Stimulated activated CD4-positive, alpha-beta T cell treated with anti-CD3 and anti-CD28 coated beads, Interleukin-1b, Interleukin-23, amount 100 ng/mL, for 1 hour (primary cell): ENCODE measurements around the gene PLXNB2.
"Not testable (repeated sequence)": the region's sequence is repeated elsewhere in the genome, so short reads cannot be mapped to it uniquely, and the experiment has no call there.

Experiments used
- DNase-seq, 2 donors: peaks; one replicate each; pipeline ENCODE4 v3.0.0-alpha.2; 2020; ENCODE audit warnings: low read depth in 2 of 2

Gene PLXNB2

DNA sequence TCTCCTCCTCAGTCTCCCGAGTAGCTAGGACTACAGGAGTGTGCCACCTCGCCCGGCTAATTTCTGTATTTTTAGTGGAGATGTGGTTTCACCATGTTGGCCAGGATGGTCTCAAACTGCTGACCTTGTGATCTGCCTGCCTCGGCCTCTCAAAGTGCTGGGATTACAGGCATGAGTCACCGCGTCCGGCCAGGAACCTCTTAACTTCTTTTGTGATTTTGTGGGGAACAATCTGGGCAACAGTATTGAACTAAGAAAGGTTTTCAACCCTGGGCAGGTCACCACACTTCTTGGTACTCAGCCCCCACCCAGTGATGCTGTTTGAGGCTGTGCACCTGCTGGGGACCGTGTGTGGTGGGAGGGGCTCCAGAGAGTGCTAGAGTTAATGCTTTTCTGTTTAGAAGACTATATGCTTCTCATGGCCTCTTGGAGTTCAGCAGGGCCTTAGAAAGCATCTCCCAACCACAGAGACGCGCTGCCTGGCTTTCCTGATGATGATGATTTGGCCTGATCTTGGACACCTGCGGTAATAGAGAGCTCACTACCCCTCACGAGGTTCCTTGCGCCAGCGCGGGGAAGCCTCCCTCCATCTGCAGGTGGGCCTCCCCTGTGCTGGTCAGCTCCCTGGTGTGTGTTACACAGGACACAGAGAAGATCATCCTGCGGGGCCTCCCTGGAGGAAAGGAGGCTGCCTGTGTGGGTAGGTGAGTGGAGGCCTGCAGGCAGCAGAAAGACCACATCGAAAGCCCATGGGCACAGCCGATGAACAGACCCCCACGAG, 18.2 kb upstream of the PLXNB2 start:
- DNase-seq: no peak

DNA sequence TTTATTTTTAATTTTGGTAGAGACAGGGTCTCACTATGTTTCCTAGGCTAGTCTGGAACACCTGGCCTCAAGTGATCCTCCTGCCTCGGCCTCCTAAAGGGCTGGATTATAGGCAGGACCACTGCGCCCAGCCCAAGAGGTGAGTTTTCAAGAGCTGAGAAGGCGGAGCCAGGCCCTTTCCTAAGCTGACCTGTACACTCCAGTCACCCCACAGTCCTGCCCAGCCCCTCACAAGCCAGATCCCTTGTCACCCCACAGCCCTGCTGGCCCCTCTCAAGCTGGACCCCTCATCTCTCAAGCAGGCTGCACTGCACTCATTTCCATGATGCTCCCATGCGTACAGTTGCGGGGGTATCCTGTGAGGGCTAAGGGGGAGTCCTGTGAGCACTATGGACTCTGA, 16.5 kb upstream of the PLXNB2 start:
- DNase-seq: no peak

DNA sequence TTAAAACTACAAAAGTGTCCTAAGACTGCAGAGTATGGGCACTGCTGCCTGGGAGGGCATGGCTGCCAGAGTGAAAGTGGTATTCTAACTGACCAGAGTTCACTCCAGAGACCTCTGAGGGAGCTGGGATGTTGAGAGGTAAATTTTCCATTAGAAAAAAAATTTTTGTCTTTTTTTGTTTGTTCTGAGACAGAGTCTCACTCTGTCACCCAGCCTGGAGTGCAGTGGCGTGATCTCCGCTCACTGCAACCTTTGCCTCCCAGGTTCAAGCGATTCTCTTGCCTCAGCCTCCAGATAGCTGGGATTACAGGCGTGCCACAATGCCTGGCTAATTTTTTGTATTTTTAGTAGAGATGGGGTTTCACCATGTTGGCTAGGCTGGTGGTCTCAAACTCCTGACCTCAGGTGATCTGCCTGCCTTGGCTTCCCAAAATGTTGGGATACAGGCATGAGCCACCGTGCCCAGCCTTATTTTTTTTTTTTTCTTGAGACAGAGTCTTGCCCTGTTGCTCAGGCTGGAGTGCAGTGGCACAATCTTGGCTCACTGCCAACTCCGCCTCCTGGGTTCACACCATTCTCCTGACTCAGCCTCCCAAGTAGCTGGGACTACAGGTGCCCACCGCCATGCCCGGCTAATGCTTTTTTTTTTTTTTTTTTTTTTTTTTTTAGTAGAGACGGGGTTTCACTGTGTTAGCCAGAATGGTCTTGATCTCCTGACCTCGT, 15.1 kb upstream of the PLXNB2 start:
- not testable (repeated sequence) for DNase-seq

DNA sequence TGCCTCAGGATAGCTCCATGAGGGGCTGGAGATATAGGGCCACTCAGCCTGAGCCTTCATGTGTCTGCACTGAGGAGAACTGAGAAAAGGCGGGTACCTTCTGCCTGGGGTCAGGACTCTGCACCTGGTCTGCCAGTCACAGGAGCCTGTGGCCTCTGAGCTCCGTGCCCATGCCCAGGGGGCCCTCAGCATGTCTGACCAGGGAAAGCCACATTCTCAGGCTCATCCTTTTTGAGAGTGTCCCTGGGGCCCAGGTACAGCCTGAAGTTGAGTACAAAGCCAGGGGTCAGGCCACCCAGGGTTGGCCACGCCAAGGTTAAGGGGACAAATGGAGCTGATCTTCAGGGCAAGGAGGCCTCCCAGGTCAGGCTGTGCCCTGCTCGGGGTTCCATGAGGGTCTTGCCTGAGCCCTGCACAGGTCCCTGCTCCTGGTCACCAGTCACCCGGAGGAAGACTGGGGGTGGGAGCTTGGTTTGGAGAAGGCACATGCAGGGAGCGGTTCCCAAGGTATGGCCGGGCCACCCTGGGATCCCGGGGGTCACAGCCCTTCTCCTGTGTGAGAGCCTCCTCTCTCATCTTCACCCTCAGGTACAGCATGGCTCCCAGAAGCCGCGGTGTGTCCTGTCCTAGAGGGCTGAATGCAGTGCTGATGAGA, 13.4 kb upstream of the PLXNB2 start:
- DNase-seq: no peak

DNA sequence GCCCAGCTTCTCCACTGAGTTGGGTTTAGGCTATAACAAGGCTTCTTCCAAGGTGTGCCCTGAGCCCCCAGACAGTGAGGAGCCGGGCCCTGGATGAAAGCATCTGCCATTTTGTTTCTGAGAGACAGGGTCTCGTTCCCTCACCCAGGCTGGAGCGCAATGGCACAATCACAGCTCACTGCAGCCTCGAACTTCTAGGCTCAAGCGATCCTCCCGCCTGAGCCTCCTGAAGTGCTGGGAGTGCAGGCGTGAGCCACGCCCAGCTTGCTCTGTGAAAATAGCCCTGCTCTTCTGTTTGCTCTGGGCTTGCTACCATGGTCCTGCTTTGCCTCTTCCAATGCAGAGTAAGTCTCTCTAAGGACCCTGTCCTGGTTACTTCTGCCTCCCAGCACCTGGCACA, 12.7 kb upstream of the PLXNB2 start:
- no peak for DNase-seq

DNA sequence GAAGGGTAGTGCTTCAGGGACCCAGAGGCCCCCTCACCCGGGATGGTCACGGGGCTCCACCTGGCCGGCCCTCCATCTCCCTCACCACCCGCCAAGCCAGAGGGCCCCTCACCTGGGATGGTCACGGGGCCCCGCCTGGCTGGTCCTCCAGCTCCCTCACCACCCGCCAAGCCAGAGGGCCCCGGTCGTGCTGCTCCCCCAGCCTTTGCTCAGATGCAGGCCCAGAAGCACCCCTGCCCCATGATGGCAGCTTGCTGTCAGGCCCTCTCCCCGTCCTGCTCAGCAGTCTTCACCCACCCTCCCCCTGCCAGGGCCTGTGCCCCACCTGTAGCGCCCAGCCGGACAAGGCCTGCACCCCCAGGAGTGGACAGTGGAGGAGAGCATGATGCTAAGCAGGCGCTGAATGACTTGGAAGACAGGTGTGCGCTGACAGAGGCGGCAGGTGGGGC, 12.1 kb upstream of the PLXNB2 start:
- DNase-seq: no peak

DNA sequence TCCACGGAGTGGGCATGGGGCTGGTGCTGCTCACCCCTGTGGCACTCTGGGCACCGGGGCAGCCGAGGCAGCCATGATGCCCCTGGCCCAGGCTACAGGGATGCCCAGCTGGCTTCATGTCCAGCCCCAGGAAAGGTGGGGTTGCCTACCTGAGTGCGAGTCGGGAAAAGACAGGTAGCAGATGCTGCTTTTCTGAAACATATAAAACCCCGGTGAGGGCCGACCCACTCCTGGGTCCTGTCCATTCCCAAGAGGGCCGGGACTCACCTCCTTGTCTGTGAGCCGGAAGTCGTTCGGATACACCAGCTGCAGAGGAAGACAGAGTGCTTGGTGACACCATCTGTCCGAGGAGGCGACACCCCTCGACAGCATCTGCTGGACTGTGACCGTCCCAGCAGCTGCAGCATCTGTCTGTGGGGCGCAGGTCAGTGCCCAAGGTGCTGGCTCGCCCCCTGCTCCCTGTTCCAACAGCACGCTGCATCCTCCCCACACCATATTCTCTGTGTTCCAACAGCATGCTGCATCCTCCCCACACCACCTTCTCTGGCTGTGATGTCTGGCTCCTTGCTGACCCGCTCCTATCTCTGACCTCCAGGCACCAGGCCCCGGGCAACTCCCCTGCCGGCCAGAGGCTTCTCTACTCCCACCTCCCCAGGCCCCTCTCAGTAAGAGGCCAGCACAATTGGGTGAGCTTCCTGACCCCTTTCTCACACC, 11.4 kb upstream of the PLXNB2 start:
- DNase-seq: no peak

DNA sequence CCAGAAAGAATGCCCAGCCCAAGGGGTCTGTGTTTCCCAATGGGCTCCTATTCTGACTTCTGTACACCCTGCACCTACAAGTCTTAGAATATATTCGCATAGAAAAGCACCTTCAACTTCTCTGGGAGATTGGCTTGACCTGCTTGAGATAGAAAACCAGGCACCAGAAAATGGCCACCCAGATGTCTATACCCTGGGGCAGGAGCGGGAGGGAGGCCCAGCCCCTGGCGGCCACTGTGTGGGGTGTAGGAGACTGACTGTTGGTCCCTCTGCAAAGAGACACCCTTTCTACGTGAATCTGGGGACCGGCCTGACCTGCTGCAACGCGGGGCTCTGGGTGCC, 10.9 kb upstream of the PLXNB2 start:
- no peak for DNase-seq

DNA sequence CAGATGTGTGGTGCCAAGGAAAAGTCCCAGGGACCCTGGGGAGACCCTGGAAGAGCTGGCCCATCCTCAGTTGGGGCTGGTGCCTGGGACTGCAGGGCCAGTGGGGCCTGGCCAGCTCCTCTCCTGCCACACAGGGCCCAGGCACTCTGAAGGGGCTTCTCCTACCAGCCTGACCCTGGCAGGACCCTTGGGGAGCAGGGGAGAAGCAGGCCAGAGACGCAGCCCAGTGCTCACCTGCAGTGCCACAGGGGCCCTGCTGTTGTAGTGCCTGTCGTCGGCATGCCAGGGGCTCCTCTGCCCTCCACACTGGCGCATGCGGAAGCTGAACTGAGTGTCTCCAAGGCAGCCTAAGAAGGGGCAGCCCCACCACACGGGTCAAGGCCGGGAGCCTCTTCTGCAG, 10.2 kb upstream of the PLXNB2 start:
- DNase-seq: no peak

DNA sequence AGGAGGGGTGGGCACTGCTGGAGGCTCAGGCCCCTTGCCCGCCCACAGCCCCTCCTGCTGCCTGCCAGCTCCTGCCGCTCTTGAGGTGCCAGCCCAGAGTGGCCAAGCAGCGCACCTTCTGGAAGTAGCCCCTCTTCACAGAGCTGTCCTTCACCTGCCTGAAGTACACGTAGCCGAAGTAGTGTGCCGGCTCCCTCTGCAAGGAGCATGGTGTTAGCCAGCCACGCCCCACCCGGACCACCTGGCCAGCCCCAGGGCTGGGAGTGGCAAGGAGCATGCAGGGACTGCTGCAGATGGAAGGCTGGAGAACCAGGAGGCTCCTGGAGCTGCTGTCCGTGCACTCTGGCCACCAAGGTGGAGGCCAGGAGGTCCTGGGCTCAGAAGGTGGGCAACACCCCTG, 9.7 kb upstream of the PLXNB2 start:
- DNase-seq: no peak

DNA sequence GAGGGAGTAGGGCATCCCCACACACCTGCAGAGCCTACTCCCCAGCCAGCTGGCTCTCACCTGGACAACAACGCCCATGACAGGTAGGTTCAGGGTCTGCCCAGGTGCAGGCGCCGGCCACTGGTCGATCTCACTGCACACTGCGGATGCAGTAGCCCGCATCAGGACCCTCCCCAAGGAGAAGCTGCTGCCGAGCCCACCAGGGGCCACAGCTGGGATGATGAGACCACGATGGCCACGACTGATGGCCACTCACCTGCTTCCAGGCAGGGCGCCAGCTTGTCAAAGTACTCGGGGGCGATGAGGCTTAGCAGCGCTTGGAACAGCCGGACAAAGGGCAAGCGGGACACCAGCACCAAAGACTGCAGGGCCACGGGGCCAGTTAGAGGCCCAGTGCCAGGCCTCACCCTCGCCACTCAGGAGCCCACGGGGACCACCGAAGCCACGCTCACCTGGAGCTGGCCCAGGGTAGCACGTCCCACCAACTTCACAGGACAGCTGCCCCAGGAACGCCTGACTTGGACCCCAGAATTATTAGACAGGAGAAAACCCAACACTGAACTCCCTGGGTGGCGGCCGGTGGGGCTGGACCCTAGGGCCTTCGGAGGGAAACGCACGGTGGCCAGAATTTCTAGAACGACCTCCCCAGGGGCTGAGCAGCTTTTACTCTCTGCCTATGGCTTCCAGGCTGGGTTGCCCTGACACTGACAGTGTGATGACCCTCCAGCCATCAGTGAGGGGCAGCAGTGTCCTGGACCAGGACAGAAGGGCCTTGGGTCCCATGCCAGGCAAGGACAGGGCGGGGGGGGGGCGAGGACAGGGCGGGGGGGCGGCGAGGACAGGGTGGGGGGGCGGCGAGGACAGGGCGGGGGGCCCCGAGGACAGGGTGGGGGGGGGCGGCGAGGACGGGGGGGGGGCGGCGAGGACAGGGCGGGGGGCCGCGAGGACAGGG, 8.9 kb upstream of the PLXNB2 start:
- DNase-seq: no peak

DNA sequence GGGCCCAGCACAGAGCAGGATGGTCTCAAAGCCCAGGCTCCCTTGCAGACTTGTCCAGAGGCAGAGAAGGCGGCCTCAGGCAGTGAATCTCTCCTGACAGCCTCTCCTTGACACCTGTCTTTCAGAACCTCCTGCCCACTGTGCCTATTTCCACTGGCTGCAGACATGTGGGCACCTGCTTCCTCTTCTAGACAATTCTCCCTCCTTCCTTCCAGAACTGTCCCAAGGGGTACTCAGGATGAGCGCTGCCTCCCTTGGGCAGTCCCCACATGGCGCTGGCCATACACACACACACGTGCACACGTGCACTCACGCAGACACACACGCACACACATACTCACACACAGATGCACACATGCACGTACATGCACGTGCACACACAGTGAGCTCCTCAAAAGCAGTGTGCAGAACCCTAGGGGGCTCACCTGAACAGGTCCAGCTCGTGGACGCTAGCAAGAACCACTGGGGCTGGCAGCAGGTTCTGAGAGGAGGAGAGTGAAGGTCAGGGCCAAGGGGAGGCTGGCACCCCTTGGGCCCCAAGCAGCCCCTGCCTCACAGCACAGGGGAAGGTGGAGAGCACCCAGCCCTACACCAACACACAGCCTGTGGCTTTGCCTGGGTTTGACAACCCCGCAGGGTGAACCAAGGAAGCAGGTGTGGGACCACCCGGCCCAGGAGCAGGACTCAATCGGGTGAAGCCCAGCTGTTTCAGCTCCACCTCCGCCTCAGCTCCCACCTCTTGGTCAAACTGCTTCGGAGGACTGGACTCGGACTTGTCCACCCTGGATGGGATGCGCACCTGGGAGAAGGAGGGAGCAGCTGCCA, 8.1 kb upstream of the PLXNB2 start:
- no peak for DNase-seq

DNA sequence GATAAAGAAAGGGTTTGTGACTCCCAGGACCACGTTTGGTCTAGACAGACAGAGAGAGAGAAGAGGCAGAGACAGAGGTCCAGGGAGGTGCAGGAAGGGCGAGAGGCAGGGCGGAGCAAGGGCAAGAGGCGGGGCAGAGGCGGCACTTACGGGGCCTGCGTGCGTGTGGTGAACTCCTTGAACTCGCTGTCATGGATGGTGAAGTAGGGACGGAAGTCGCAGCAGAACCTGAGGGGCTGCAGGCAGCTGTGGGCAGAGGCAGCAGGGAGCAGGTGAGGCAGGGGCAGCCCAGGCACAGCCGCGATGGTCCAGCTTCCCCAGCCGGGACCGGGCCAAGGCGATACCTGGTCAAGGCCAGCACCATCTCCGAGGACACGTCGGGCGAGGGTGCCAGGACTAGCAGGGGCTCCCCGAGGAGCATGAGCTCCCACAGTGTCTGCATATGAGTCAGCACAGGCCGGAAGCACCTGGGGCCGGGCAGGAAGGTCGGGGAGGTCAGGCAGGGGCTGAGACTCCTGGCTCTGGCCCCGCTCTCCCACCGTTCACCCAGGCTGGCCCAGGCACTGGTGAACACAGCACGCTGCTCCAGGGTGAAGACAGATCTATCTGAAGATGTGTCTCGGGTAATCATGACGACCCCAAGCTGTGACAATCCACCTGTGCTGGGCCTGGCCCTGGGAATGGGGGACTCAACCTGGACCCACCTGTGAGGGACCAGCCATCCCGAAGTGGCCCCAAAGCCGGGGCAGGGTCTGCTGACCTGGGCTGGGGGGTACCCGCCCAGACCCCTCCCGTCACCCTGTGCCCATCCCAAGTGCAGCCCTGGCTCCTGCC, 7.2 kb upstream of the PLXNB2 start:
- peak; percentile 32 to 52 for DNase-seq

DNA sequence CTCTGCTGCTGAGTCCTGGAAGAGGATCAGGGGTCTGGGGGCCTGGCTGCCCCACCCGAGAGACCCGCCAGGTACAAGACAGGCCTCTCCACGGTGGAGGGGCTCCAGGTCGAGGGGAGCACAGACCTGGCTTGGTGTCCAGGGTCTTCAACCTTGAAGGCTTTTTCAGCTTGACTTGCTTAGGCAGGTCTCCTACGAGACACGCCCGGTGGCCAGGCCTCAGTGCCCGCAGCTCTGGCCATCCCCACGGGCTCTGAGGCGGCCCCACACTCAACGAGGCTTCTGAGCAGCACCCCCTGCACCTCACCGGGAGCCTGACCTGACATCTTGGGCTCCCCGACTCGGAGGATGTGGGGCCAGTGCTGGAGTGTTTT, 6.6 kb upstream of the PLXNB2 start:
- DNase-seq: no peak

DNA sequence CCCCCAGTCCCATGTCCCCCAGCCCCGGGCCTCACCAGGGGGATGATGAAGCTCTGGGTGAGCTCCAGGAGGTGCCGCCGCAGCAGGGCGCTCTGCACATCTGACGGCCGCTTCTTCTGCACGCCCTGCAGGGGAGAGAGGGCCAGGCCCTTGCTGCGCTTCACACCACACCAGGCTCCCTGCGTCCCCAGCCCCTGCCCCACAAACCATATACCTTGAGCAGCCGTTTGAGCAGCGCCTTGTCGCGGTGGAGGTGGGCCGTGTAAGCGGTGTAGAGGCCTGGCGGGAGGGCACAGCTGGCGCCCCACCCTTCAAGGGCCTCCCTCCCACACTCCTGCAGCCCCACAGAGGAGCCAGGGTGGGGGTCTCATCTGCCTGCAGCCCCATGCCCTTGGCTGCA, 6.2 kb upstream of the PLXNB2 start:
- DNase-seq: no peak

DNA sequence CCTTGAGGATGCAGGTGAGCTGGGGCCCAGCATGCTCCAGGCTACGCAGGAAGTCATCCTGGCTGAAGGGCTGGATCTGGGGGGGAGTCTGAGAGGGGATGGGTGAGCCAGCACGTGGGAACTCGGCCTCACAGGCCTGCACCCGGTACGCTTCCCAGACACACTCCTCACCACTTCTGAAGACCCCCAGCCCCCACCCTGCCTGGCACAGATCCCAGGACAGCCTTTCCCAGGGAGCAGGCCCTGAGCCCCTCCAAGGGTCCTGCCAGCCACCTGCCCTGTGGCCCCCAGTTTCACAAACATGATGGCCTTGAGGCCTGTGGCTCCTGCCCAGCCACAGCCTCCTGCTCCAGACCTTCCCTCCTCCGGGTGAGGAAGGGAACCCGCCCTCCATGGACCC, 5.6 kb upstream of the PLXNB2 start:
- DNase-seq: no peak

DNA sequence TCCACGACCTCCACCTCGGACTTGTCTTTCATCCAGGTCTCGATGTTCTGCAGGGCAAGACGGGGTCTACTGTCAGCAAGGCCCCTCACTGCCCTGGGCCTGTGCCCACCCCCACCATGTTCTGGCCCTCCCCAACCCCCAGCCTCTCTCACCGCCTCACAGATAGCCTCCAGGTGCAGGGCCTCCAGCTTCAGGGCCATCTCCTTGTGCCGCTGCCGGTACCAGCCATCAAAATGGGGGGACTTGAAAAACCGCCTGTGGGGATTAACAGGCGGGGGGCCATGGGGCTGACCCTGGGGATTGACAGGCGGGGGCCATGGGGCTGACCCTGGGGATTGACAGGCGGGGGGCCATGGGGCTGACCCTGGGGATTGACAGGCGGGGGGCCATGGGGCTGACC, 4.9 kb upstream of the PLXNB2 start:
- no peak for DNase-seq

DNA sequence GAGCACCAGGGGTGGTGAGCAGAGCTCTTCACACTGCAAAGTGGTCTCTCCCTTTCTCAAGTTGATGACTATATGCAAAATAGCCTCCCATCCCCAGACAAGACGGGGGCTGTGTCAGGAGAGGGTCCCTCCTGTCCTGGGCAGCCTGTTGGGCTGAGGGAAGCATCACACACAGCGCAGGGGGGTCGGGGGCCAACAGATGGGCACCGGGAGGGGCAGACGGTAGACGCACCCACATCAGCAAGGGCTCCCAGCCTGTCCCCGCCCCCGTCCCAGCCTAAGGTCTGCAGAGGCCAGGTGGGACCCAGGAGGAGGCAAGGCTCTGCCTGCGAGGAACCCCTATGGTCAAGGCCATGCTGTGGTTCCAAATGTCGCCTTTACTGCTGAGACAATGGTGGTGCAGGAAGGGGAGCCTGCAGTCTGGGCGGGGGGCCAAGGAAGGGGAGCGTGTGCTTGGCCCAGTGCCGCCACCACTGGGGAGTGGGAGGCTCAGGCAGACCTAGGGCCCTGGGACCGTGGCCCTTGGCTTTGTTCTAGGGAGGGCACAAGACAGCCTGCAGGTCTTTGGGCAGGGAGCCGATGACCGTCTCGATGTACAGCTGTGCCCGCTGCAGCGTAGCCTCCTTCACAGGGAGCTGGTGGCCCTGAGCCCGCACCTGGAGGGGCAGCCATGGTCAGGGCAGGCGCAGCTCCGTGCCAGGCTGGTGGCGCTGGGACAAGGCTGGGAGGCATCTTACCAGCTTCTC, 4.3 kb upstream of the PLXNB2 start:
- no peak for DNase-seq

DNA sequence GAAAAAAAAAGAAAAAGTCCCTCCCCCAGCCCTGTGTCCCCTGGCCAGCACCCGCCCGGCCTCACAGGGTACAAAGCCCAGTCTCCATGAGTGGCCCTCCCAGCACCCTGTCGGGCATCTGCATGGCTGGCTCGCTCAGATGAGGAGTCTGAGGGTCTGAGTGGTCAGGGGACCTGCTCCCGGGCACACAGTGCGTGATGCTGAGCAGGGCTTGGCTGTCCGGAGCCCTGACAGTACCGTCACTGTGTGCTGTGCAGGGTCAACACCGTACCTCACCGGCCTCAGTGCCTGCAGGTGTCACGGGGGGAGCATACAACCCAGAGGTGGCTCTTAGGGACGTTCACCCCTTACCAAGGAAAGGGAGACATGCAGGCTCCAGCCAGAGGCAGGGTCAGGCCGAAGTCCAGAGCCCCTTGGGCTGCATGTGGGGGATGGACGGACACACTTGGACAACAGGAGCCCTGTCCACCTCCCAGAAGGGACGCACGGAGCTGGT, 3.6 kb upstream of the PLXNB2 start:
- DNase-seq: no peak
